T-helper 2 cell treated with Interferon-gamma antibody and Interleukin-4, amounts not matched to agents 100 ng/mL and 5 ng/mL, for 36 hours (primary cell): ENCODE results near the gene FLT1. TPM values are rescaled to one million over a fixed set of nuclear protein-coding genes. Genes with fewer than 3 reads are reported as not detected.

Experiments
- intact Hi-C: fragments of 100-400 bp; cut with micrococcal nuclease; formaldehyde crosslinking; loops from one replicate; pipeline ENCODE4 v1.15.1; 2023
- total RNA-seq: library from RNA; stranded (reverse); gene quantifications from 2 replicates; pipeline ENCODE4 v1.2.3, GENCODE V29; 2022

The FLT1 gene
- total RNA-seq, 1 donor from 2014 or later: 0.82 TPM

DNA sequence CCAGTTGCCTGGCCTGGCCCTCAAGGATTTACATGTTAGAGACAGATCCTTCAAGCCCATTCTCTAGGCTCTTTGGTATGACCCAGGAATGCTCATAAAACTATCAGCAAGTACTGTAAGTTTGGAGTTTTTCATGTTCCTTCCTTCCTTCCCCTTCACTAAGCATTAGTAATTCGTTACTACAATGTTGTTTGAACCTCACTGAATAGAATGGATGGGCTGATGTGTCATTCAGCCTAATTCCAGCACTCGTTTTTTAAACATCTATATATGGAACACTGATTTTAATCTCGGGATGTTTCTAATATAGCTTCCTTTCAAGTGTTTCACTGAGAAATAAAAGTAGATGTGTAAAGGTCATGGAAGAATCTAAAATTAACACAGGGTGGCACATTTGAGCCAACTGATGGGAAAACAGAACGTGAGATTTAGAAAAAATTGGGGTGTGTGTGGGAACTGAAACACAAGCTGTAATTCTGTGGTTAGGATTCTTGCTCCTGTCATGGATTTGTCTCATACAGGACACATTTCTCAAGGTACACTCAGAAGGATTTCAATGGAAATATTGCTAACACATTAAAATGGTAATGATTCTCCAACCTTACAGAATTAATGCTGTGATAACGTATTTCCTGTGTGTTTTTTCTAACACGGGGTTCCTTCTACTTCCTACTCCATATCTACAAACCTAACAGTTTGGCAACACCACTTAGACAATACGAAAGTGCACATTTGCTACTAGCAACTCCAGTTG, 93.4 kb downstream of the FLT1 start:
- intact Hi-C loops: no loop called here

DNA sequence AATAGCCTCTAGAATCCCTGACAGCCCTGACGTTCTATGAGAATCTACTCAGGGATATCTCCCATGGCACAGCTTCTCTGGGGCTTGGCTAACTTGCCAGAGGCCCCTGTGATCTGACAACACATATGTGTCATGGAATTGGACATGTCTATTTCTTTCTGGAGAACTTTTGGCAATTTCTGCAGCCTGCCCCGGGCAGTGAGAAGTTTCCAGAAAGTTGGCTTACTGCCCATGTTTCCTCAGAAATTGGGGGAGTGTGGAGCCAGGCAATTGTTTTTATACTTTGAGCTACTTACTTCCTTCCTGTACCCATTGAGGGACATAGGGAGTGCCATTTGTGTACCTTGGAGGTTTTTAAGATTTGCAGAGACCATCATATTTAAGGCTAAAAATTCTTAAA, 98.9 kb downstream of the FLT1 start:
- intact Hi-C loops: no loop called here

DNA sequence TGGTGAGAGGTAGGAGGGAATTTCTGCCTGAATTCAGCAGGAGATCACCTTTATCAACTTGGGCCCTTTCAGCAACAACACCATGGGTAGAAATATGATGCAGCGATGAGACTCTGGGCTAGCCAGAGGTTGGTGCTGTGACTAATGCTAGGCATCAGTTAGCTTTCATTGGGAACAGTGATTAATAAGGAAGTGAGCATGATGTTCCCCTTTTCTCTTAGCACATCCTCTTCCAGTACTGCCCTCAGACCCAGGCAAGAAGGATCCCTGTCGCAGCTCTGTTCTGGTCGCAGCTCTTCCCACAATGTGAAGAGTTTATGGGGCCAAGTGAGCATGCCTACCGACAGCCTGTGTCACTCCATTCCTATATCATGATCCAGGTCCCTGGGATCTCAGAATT, 100.5 kb downstream of the FLT1 start:
- intact Hi-C loops: no loop called here

DNA sequence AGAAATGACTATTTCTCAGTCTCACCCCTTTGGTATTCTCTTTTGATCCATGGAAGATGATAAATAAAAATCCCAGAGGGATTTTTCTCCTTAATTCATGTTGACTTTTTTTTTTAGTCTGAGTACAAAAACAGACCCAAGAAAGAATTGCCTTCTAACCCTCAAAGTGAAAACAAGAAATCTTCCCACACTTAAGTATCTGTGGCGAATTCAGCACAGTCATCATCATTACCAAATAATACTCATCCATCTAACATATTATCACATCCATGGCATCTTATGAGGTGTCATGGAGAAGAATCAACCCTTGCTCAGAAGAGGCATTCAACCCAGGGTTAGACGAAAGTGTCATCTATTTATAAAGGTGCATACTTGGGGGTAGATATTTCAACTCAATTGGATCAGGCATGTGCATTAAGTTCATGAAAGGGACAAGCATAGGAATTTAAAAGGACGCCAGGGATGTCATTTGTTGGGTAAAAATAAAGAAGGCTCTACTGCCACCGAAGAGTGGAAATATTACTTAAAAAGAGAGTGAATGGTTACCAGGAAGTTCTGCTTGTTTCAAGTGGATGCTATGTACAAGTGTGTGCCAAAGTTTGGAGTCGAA, 101.9 kb downstream of the FLT1 start:
- intact Hi-C loops: no loop called here

DNA sequence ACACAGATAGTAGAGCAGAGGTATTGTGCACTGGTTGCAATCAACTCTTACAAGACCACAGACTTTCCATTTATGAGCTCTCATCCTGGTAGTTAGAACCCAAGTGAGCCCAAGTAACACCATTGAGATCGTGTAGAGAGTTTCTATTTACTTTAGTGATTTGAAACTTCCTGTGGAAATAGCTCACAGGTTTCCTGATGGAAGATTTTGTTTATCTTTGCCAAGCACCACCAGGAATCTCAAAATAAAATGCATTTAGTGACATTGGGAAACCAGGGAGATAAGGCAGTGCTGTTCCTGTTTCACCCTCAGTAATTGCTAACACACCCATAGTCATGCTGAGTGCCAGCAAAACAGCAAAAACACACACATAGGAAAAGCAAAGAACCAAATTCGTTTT, 102.5 kb downstream of the FLT1 start:
- intact Hi-C loops: no loop called here

DNA sequence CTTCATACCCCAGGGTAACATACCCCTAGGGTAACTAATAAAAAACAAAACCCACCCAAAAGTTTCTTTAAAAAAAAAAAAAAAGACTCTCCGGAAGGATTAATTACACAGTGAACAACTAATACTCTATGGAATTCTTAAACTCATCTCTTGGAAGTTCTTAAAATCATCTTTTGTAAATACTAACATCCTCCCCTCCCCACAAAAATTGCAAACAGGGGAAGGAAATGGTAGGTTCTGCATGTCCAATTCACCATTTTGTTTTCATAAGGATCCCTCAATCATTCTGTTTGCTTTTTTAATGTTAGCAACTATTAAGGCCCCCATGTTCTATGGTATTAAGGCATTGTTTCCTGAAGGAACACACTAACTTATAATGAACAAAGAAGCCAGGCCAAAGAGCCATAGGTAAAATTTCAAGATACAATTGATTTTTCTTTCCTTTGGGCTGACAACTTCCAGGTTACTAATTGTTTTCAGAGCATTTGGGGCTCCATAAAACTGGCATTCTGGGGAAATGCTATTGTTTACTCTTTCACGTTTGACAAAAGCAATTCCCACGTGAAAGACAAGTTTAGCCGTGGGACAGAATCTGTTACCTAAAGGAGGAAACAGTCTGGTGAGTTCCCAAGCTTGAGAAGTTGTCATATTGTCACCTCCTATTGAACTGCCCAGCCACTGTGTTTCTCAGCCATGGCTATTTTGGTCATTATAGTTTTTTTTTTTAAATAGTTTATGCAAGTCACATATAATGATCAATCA, 107.0 kb downstream of the FLT1 start:
- intact Hi-C loops: no loop called here

DNA sequence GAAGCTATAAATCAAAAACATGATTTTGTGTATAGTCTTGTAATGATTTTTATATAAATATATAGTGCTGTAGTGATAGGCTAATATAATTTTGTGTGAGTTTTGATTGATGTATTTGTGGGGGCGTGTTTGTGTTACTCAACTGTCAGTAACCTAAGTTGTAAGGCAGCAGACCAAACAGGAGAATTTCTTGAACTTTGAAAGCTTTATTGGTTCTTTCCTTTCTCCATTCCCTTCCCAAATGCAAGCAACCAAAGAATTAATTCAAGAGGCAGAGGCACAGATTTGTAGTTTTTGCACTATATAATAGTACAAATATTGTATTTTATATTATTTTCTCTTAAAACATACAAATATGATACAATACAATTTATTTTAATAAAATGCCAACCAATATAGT, 109.6 kb downstream of the FLT1 start:
- intact Hi-C loops: no loop called here

DNA sequence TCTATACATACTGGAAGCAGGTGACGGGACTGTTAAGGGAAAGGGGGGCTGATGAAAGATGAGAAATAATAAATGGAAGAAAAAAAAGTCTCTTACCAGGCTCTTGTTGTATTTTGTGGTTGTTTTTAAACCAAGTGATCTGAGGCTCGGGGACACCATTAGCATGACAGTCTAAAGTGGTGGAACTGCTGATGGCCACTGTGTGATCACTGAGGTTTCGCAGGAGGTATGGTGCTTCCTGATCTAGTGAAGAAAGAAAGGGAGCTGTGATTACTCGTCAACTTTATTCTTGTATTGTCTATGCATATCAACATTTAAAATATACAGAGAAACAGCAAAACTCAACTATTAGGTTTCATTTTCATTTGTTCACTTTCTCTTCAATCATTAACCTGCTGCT, 110.1 kb downstream of the FLT1 start:
- intact Hi-C loops: no loop called here

DNA sequence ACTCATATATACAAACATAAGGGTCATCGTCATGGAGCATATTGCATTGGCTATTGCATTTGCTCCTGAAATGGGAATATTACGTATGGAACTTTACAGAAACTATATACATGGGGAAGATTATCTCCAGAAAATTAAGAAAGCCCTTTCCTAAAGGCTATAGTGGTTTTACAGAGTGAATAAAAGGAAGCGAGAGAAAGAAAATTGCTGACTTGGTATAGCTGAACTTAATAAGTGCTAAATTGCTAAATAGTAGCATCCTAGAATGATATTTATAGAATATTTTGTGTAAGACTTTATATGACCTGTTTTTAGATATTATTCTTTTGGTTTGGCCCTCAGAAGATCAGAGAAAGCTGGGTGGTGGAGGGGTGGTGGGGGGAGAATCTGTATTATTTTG, 114.6 kb downstream of the FLT1 start:
- intact Hi-C loops: no loop called here

DNA sequence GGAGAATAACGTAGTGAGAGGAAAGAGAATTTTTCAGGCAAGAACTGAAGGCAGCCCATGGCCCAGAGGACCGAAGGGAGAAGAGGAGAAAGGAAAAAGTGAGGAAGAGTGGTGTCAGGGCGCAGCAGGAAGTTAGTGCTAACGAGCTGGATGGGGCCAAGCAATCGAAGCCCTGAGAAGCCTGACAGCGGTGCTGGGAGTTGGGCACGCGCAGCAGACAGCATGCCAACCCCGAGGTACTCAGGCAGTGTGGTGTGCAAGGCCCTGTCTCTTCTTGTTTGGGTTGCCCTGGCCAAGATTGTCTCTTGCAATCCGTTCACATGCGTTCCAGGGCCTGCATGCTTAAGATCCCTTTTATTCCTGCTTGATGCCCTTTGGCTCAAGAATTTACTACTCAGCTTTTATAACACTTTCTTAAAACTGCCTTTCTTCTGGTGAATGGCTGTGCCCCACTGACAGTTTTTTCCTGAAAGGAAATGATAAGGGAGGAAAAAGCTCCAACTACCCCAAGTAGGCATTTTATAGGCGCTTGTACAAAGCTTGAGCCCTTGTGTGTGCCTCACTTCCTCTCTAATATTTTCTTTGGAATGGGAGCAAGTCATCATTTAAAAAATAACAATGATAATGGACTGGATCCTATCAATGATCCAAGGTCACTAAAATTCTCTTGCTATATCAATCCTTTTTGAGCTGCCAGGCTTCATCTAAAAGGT, 115.4 kb downstream of the FLT1 start:
- intact Hi-C loops: no loop called here

DNA sequence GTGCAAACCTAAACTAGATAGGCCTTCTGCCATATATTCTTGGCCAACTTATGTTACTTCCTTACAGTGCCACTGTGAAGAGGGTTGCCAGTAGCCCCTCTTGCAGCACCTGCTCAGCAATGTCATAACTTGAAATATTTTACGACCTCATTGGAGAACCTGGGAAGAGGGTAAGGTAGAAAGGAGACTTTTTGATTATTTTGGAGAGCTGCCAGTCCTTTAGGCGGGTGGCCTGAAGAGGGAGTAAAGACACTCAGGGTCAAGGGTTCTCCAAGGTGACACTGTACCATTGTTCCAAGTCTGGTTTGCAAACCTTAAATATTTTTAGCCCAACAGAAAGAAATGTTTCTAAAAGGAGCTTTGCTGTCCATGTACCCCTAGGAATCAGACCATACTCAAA, 118.3 kb downstream of the FLT1 start:
- intact Hi-C loops: no loop called here

DNA sequence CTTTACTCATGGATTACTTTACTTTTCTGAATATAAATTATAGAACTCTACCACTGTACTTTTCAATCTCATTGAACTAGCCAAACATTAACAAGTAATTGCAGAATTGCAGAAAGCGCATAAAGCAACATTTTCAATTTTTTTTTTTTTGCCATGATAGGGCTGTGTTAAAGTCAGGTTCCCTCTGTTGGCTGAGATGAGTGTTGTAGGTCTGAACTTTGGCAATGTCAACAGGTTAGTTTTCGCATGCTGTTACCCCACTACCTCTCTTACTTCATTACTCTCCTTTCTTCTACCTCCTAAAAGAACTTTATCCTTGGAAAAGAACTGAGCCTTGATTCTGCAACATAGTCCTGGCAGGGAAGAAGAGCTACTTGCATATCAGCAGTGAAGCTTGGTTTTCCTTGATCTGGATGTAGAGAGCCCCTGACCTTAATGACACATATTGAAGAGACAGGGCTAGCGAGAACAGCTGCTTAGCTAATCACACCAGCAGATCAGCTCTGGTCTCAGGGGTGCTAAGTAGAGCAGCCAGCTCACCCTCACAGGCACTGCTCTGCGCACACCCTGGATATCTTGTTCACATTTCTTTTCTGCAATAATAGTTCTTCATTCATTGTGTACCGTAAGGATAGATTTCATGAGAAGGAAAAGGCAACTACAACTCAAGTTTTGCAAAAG, 119.5 kb downstream of the FLT1 start:
- intact Hi-C loops: no loop called here

DNA sequence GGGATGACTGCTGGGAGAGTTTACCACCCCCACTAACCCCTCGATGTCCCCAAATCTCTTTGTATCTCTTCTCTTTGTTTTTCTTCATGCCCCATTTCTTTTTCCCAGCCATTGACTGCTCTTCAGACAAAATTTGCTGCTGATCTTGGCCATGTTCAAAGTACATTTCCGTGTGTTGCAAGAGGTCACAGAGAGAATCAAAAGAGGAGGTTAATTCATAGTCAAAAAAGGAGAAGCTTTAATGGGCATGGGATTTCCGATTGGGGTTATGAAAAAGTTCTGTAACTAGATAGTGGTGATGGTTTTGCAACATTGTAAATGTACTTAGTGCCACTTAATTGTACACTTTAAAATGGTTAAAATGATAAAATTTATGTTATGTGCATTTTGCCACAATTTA, 121.1 kb downstream of the FLT1 start:
- intact Hi-C loops: no loop called here

DNA sequence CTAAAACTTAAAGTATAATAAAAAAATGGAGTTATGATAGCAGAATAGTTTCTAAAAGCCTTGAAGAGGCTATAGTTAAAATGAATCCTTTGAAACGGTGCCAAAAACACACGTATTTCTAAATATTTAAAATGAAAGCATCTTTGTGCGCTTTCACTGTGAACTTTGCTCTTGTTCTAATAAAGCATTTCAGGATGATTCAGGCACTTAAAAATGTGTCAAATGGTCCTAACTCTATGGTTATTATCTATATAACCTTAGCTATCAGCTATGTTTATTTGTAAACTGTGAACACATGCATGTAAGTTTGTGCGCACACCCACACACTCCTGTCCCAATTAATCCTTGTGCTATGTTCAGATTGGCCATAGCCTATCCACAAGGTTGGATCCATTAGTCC, 124.5 kb downstream of the FLT1 start:
- intact Hi-C loops: no loop called here

DNA sequence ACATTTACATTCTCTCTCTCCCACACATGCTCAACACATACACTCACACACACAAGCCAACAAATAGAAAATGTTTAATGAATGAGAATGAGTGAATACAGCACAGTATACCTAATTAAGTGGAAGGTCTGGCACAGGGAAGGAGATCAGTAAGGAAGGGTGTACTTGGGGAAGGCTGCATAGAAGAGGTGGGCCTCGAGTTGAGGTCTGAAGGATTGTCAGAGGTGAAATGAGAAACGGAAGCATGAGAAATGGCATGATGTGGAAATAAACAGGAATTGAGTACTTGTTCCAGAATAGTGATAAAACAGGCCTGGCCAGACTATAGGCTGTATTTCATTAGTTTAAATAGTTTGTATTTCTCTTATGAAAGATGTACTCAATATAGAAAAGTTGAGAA, 136.2 kb downstream of the FLT1 start:
- intact Hi-C loops: no loop called here

DNA sequence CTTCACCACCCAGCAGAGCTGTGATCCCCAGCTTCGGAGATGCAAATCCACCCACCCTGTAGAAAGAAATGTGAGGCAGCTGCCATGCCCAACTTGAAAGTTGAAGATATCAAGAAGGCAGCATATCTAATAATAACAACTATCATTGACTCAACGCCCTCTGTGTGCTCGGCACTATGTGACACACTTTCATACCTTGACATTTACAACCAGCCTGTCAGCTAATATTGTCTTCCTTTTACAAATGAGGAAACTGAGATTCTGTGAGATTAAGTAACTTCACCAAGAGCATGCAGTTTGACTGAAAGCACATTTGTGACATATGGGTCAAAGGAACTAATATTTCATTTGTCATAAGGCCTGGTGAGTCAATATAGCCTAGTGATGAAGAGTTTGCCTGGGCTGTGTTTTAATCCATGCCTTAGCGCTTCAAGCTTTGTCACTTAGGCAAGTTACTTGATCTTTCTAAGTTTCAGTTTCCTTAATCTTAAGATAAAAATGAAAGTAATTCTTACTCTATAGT, 137.0 kb downstream of the FLT1 start:
- intact Hi-C loops: no loop called here

DNA sequence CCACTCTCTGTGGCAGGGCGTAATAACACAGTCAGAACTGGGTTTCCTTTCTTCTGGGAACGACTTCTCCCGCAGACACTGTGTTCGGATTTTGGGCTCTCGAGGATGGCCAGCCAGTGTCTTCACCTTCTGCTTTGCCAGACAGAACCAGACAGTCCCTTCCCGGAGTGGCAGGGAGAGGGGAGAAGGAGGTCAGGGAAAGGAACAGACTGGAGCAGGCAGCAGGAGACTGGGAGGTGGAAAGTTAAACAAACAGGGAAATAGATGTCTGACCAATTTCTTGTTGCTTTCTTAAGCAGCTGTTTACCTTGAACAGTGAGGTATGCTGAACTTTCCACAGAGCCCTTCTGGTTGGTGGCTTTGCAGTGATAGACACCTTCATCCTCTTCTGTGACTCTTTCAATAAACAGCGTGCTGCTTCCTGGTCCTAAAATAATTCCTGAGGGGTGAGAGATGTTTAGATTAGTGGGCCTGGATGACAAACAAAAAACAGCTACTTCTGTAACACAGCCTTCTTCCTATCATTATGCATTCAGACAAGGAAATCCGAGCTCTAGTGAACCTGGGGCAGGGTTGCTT, 137.6 kb downstream of the FLT1 start:
- intact Hi-C loops: no loop called here

DNA sequence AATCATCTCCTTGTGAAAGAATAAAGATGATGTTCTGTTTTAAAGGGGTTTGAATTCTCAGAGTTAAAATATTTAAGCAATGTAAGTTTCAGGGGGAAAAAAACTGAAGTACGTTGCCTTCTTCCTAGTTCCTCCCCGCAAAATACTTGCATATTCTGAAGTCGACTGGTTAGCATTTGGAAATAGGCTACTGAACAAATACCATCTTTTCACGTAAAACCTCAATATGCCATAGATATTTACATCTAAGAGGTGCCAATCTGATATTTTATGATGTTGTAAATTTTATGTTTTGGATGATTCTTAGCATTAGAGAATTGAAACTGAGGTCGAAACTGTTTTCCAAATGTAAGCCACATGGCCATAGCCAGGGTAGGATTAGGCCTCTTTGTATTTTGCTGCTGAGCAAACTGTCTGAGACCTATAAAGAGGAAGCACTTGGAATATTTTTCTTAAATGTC, 138.3 kb downstream of the FLT1 start:
- intact Hi-C loops: no loop called here

DNA sequence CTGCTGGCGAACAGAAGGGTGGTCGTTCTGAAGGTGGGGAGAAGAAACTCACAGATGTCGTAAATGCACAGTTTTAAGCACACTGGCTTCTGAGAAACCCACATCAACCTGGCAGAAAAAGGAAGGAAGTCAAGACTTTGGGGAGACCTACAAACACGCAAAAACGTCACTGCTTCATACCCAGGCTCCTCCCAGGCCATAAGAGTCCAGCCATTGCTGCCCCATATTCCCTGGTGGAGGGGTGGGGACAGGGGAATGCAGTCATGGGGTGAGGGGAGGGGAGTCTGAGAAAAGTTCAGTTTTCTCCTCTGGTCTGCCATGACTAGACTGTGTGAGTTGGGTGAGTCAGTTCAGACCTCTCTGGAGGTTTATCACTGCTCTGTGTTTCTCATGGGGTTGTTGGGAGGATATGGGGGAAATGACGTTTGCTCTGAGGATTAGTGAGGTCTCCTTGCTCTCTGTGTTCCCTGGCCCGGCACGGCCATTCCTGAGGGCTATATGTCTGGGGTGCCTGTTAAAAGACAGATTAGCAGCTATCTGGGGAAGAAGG, 139.0 kb downstream of the FLT1 start:
- intact Hi-C loops: no loop called here

DNA sequence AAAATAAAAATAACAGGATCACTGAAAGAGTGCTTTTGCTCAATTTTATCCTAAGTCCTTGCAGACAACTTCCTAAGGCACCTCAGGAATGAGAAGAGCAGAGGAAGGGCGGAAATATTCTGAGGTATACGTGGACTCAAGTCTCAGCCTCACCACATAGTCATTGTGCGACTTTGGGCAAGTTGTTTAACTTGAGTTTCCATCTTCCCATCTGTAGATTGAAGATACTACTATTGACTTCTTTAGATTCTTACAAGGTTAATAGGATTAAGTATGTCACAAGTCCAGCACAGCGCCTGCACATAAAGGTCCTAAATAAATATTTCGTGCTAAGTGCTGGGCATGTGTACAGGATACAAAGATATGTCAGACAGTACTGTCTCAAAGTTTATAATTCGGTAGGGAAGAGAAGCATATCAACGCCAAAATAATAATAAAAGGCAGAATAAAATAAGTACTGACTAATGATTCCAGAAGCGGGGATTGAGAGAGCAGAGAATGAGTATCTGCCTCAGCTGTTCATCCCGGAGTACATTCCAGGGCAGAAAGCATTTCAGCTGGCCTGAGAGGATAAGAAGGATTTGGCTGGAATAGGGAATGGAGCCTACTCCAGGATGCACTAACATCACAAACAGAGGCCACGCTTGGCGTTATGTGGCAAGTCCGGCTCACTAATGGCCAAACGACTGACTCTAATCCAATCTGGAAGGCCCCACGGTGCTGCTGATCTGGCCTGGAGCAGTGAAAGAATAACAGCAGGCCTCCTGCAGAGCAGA, 139.7 kb downstream of the FLT1 start:
- intact Hi-C loops: no loop called here
